HL-60/S4 treated with retinoic acid at 250 ng/mL for 4 days and 3 days (cell line): ENCODE data around the gene KCTD6.

ENCODE experiments used
- in situ Hi-C: fragments of 300-500 bp; cut with MboI; formaldehyde crosslinking; loops from 2 replicates; pipeline ENCODE4 v1.7.0; 2022; ENCODE audit warnings: low sequenced_read_pairs

Gene KCTD6

DNA sequence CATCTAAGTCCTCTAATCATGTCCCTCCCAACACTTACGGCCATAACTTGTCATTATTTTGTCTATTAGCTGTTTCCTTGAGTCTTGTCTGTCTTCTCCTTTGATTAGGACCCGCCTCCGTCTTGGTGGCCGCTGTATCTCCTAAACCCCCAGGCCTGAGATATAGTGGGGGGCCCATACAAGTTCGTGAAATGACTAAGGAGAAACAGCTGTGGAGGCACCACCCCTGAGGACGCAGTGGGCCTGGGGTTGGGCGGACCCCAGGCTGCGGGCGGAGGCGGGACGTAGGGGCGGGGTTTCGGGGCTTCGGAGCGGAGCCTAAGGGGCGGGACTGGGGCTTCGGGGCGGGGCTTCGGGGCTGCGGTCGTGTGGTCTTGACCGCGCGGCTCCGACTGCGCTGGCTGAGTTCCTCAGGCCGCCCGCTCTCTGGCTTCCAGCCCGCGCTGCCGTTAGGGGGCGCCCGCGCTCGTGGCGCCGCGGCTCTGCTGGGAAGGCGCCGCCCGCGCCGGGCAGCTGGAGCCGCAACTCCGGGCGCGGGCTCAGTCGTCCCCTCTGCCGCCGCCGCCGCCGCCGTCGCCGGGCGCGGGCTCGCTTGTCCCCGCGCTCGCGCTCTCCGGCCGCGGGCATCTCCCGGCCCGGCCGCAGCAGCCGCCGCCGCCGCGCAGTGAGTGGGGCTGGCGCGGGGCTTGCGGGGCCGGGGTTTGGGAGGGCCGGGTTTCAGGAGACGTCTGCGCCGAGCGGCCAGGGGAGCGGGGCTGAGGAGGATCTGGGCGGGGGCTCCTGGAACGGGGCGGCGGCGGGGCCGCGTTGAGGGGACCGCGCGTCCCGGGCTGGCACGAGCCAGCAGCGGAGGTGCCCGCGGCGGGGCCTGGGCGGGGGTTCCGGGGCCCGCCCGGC, at the start of gene KCTD6:
TSS of gene KCTD6 (plus strand) at position 591 of the 897 bp plus-strand sequence. CDS start 6,660 bp downstream, outside the sequence.
- in situ Hi-C loops = no loop called here

DNA sequence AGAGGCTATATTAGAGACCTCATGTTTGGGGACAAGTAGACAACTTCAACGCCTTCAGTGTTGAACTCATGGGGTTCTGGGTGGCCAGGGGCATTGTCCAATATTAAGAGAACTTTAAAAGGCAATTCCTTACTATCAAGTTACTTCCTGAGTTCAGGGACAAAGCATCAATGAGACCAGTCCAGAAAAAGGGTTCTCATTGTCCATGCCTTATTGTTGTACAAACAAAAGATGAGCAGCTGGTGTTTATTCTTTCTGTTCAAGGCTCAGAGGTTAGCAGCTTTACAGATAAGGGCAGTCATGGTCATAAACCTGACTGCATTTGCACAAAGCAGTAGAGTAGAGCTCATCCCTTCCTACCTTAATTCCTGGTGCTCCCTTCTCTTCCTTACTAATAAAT, 39.7 kb upstream of the KCTD6 start:
- in situ Hi-C loops = no loop called here

DNA sequence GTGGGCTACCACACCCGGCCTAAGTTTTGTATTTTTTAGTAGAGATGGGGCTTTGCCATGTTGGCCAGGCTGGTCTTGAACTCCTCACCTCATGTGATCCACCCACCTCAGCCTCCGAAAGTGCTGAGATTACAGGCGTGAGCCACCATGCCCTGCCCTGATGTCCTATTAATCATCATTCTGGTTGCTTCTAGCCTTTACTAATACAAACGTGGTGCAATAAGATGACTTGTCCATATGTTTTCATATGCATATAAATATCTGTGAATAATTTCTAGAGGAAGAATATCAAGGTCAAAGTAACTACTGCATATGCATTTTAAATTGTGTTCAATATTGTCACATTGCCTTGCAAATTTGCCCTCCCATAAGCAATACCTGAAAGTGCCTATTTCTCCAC, 32.7 kb upstream of the KCTD6 start:
- in situ Hi-C loops = no loop called here

DNA sequence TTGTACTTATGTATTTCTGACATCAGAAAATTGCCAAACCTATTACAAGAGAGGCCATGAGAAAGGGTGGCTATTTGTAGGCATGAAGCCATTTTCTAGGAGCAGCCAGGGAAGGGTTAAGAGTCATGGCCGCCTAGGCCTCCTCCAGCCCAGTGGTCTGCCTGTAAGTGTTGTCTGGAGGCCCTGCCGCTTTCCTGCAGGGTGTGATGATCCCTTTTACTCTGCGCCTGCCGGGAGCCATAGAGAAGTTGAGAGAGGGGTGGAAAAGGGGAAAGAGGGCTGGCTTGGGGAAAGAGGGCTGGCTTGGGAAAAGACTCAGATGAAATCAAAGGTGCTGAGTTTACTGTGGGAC, 29.1 kb upstream of the KCTD6 start:
- in situ Hi-C loops = no loop called here

DNA sequence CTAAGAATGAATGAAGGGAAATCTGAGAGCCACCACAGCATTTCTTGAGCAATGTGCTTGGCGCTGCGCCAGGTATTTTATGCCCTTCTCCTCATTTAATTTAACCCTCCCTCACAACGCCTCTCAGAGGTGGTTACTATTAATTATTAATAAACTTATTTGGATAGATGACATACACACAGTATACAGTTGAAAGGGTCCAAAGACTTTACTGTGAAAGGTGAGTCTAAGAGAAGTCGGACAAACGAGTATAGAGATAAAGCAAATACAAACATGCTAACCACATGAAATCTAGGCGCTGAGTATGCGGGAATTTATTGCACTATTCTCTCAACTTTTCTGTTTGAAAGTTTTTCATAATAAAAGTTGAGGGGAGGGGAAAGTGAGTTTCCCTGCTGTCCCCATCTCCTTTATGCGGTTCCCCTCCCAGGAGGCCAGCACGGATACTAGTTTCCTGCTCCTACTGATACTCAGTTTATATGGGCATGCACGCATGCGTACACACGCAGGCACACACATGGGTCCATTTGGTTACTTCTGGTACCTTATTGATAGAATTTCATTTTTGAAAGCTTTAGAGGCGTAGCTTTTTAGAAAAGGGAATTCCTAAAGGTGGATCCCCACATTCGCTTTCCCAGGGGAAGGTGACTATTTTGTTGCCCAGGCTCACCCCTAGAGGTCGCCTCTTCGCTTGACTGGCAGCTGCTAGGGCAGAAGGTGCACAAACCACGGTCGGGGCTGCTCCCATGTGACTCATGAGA, 28.5 kb upstream of the KCTD6 start:
- in situ Hi-C loops = no loop called here

DNA sequence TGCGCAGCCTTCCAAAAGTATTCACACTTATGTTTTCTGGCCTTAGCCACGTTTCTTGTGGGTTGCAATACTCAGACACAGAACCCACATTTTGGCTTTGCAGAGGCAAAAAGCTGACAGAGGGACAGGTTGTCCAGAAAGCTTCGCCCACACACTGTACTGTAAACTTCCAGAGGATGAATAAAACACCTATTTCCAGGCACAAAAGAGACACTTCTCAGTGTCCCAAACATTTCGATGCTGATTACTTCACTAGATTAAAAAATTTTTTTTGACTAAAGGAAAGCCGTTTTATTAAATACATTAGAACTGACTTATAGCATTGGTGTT, 28.0 kb upstream of the KCTD6 start:
- in situ Hi-C loops = no loop called here

DNA sequence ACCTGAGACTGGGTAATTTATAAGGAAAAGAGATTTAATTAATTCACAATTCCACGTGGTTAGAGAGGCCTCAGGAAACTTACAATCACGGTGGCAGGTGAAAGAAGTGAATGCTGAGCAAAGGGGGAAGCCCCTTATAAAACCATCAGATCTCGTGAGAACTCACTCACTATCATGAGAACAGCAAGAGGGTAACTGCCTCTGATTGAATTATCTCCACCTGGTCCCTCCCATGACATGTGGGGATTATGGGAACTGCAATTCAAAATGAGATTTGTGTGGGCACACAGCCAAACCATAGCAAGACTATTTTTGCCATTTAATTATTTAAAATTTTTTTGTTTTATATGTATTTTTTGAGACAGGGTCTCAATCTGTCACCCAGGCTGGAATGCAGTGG, 27.0 kb upstream of the KCTD6 start:
- in situ Hi-C loops = no loop called here

DNA sequence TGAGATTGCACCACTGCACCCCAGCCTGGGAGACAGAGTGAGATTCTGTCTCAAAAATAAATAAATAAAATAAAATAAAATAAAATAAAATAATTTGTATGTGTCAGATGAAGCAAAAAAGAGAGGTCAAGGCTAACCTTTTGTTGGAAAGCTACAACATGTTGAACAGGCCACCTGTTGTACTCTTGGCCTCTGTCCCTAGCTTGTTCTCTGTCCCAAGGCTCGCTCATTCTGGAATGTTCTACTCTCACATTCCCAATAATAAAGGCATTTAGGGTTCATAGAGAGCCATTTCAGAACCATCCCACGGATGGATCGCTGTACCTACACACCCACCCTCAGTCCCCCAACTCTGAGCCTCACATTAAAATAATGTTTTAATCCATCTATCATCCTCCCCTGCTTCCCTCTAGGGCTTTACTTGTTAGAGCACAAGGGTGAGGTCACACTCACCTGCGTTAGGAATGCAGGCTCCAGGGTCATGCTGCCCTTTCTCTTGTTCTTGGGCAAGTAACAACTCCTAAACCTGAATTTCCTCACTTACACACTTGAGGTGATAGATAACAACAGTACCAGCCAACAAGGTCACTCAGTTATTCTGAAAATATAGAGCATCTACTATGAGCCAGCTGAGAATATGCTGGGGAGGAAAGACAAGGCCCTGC, 24.9 kb upstream of the KCTD6 start:
- in situ Hi-C loops = no loop called here

DNA sequence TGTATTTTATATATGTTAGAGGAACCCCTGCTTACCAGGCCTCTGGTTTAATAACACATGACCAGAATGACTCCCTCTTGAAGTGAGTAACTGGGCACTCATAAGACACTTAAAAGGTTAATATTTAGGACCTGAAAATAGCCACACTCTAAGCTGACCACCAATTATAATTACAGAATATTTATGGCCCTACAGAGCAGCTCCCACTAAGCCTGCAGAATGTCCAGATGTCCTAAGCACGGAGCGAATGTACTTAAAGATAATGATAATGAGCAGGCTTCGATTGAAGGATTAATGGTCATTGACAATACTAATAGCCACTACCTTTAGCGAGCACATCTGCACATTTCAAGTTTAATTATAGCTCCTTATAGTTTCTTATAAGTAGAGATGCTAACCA, 22.8 kb upstream of the KCTD6 start:
- in situ Hi-C loops = no loop called here

DNA sequence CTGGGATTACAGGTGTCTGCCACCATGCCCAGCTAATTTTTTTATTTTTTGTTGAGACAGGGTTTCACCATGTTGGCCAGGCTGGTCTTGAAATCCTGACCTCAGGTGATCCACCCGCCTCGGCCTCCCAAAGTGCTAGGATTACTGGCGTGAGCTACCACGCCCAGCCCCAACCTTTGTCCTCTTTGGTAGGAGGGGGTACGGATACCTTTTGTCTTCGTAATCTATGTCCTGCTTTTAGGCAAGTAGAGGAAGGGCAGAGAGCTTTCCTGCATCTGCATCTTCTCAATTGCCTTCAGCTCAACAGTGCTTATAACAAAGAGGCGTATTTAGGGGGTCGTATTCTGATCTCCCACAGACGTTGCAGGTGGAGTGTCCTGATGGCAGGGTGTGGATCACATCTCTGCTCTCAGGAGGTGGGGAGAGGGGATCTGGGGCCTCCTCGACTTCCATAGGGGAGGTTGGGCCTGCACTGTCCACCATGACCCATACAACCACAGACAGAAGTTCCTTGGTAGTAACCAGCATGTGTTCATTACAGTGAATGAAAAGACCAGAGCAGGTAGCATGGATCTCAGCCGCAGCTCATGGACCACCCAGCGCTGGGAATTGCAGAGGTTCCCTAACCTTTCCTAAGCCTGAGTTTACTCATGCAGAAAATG, 21.4 kb upstream of the KCTD6 start:
- in situ Hi-C loops = no loop called here

DNA sequence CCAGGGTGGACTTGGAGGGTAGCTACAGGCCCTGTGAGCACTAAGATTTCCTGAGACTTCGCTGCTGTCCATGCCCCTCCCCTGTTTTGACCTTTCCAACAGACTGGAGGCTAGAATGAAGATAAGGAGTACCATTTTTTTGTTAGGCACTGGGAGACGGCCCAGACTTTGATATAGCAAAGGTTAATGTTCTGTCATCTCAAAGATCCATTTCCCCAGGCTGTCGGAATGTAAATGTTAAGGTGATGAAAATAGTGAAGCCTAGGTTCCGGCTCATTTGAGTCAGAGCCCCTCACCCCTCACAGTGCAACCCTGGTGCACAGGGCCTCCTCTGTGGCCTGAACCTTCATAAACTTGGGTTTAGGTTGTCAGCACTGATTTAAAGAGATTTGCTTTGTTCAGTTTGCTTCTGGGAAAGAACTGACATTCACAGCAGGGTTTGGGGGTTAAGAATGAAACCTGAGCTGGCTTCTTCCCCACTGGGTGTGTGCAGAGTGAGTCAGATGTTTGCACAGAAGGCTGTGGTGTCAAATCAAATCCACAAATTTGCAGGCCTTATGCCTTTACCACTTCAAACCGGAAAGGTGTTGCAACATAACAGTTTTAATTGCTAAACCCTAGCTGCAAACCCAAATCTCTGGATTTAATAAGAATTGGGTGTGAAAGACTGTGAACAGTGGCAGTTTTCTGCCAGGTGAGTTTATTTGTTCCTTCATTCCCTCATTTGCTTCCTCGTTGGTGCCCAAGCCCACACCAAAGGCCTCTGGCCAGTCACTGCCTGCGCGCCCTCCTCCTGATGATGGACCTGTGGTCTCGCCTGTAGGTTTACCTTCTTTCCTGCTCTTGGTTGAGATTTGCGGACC, 20.6 kb upstream of the KCTD6 start:
- in situ Hi-C loops = no loop called here

DNA sequence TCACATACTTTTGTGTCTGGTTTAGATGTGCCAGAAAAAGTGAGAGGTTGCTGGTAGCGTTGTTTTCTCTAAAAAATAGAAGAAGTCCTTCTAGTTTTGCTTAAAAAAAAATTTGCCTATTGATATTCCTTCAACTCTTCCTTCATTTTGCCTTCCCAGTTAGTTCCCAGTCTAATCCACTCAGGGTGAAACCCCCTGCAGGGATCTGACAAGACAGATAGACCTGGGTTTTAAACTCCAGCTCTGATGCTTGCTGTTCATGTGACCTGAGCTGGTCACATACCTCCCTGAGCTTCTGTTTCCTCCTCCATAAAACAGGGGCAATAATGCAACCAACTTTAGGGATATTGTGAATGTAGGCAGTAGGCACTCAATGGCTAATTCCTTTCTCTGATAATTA, 18.6 kb upstream of the KCTD6 start:
- in situ Hi-C loops = no loop called here

DNA sequence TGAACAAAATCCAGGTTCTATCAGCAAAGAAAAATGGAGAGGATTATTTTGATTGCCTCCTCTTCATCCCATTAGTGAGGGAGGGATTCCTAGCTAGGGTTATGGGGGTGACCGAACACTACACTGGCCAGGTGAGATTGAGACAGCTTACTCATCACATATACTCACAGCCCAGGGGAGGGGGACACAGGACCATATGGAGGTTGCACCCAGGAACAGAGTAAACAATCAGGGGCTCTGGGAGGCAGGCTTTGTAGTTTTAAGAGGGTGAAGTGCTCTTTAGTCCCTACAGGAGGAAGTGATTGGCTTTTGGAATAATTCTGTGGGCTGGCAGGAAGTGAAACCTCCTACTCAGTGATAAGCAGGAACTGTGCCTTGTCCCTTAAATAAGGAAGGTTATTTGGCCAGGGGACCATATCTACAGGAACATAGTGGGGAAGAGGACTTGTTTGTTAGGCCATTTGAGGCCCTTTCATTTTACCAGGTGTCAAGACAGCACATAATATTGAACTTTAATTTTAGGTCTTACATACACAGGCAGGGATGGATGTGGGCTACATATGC, 17.5 kb upstream of the KCTD6 start:
- in situ Hi-C loops = no loop called here

DNA sequence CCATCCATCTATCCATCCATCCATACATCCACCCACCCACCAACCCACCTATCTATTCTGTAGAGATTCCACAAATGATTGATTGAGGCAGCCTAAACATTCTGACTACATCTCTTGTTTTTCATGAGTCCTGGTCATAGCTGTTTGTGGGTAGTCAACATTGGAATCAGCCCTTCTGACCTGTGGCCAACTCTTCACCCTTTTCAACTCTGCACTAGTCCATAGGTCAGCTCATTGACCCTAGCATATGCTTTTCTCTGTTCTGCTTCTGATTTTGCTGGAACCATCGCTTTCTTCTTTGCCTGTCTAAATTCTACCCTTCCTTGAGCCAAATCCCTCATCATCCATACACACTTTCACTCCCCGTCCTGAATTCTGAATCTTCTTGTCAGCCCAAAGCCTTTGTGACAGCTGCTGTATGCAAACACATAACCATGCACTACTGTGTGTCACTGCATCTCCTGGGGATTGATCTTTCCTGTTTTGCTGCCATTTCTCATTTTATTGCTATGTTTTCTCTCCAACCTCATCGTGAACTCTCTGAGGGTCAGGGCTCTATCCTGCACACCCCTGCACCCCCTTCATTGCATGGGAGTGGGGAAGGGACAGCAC, 16.8 kb upstream of the KCTD6 start:
- in situ Hi-C loops = no loop called here

DNA sequence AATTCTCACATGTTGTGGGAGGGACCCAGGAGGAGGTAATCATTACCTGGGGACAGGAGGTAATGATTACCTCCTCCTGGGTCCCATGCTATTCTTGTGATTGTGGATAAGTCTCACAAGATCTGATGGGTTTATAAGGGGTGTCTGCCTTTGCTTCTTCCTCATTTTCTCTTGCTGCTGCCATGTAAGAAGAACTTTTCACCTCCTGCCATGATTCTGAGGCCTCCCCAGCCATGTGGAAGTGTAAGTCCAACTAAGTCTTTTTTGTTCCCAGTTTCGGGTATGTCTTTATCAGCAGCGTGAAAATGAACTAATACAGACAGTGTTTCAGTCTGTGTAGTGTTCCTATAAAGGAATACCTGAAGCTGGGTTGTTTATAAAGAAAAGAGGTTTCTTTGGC, 13.1 kb upstream of the KCTD6 start:
- in situ Hi-C loops = no loop called here

DNA sequence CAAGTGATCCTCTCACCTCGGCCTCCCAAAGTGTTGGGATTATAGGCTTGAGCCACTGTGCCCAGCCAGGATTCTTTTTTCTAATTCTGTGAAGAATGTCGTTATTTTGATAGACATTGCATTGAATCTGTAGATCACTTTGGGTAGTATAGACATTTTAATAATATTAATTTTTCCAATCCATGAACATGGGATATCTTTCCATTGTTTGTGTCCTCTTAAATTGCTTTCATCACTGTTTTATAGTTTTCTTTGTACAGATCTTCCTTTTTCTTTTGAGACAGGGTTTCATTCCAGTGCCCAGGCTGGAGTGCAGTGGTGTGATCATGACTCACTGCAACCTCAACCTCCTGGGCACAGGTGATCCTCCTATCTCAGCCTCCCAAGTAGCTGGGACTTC, 11.6 kb upstream of the KCTD6 start:
- in situ Hi-C loops = no loop called here

DNA sequence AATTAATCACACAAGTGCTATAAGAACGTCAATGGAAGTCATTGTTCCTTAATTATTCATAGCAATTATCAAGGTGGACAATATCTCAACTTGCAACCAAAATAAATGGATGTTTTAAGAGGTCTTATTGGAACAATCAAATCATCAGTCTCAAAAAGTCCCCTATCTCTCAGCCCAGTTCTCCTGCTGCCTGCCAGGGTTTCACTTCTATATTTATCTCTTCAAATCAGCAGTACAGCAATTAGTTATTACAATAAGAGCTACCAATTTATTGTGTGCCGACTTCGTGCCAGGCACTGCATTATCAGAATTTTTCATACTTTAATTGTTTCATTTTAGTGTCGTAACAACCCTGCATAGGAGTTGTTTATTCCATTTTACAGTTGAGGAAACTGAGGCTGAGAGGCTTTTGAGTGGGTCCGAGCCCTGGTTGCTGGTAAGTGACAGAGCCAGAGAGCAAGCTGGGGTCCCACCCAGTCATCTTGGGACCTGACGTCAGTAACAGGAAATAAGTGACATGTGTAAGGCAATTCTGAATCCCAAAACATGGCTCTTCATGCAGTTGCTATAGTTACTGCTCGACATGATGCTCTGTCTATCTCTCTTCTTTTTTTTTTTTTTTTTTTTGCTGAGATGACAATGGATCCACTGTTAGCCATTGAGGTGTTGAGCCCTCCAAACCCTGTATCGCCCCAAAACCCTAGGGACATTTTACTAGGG, 8.8 kb upstream of the KCTD6 start:
- in situ Hi-C loops = no loop called here

DNA sequence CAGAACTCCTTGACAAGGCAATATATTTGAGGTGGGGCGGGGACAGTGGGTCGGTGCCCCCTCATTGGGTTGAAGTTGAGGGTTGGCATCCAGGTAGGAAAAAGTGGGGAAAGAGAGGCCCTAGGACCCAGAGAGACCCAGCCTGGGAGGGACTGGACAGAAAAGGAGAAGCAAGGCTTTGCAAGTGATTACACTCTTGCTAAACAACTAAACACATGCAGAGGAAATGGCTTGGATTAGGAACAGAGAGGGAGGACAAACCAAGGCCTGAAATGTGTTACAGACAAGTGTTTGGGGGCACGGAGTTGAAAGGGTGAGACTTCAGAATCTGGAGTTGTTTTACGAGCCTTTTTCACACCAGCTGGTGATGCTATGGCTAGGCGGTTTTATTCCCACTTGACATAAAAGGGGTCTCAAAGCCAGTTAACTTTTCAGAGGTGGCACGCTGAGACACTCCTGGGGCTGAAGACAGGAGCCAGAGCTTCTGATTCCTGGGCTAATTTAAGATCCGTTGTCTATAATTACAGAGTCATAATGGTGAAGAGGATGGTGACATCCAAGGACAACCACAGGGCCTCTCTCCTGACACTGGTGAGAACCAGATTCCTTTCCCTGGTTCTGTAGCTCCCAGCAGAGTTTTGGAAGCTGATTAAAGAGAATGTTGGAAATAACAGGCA, 7.7 kb upstream of the KCTD6 start:
- in situ Hi-C loops = no loop called here

DNA sequence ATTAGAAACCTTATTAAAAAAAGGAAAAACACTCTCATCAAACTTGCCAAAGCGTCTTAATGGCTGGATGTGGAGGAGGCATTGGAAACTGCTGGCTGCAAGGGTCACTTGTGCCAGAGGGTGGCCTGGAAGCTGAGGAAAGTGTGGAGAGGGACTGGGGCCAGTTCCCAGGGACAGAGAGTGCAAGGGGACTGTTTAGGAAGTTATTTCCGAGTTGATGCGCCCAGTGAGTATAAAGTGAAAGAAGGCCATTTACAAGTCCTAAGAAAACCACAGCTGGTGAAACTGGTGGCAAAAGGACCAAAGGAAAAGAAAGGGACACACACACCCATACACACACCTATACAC, 7.2 kb upstream of the KCTD6 start:
- in situ Hi-C loops = no loop called here
